ENCODE results near the gene MANBA.

MANBA gene

DNA sequence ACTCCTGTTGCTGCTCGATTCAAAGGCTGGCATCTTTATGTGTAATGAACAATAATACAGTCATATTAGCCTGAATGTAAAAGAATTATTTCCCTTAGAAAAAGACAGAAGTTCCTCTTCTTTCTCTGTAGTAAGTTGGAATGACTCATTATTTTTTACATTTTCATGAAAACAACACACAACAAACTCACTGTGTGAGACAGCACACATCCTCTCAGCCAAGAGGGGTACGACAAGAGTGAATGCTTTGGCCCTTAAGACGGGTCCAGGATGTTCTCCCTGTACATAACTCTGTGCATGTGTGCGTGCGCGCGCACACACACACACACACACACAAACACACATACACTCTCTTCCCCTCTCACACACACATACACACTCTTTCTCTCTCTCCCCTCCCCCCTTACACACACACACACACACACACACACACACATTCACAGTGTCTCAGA, 72.8 kb downstream of the MANBA start:
- ChIA-PET CTCF (no interaction called here), POLR2A (no interaction called here)
- WGBS (ENCODE audit: insufficient coverage): 96% methylated on average over 4 of the region's 7 CpGs
- peaks cover 0 to 9% (median 4%) of the 10 kb centered on the region in 4 experiments for H3K4me1 ChIP-seq (ENCODE audit: control extremely low read depth in 1 of 4, control insufficient read depth in 4 of 4, insufficient read depth in 4 of 4, low read length in 3 of 4)
- H3K9me3 ChIP-seq (ENCODE audit: control extremely low read depth in 1 of 5, control insufficient read depth in 4 of 5, insufficient read depth in 2 of 5, low read depth in 1 of 5, low read length in 4 of 5): peaks cover 0 to 3% (median 0%) of the 10 kb centered on the region in 5 experiments
- no peaks in the 10 kb centered on the region for H3K27me3 ChIP-seq (replicated peaks in 2 of 5; ENCODE audit: control insufficient read depth in 4 of 5, insufficient read depth in 5 of 5, low read length in 4 of 5)
- no peak overlapping the region for H3K27ac ChIP-seq (ENCODE audit: insufficient read depth in 1 of 2, low read depth in 1 of 2, low read length in 2 of 2, poor library complexity in 1 of 2, severe bottlenecking in 2 of 2)
- H3K4me3 ChIP-seq (ENCODE audit: control insufficient read depth in 1 of 7, extremely low read depth in 1 of 7, insufficient read depth in 4 of 7, low read depth in 2 of 7, low read length in 6 of 7): no peak overlapping the region
- H3K36me3 ChIP-seq (ENCODE audit: control insufficient read depth in 4 of 4, insufficient read depth in 4 of 4, low read length in 3 of 4): peaks cover 11 to 57% (median 36%) of the 10 kb centered on the region in 4 experiments
- DNase-seq: peak in 2 of 3 donors; percentile 43 to 58

DNA sequence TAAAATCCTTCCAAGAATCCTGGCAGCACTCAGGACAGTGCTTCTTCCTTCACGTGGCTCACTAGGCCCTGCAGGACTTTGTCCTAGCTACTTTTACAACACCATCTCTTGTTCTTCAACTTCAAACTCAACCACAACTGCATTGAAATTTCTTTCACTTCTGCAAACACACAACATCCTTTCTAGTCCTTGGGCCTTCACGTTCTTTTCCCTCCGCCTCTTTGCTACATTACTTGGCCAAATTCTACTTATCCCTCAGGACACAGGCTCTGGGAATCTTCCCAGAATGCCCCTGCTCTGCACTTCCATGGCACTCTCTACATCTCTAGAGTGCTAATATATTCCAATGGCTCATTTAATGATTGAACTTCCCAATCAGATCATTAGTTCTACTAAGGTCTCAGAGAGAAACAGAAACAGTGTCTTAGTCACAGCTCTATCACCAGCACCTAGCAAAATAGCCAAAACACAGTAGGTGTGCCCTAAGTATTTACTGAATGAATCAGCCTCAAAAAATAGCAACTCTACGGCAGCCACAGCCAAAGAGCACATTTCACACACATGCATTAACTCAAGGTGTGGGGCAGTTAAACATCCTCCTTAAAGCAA, 73.3 kb downstream of the MANBA start:
- no peak for DNase-seq
- Histone ChIP-seq H3K9me3 (ENCODE audit: control extremely low read depth in 1 of 5, control insufficient read depth in 4 of 5, insufficient read depth in 2 of 5, low read depth in 1 of 5, low read length in 4 of 5) (peaks cover 0 to 4% (median 0%) of the 10 kb centered on the region in 5 experiments), H3K36me3 (ENCODE audit: control insufficient read depth in 4 of 4, insufficient read depth in 4 of 4, low read length in 3 of 4) (peaks cover 16 to 62% (median 39%) of the 10 kb centered on the region in 4 experiments), H3K4me3 (ENCODE audit: control insufficient read depth in 1 of 7, extremely low read depth in 1 of 7, insufficient read depth in 4 of 7, low read depth in 2 of 7, low read length in 6 of 7) (no peak overlapping the region), H3K27ac (ENCODE audit: insufficient read depth in 1 of 2, low read depth in 1 of 2, low read length in 2 of 2, poor library complexity in 1 of 2, severe bottlenecking in 2 of 2) (no peak overlapping the region), H3K27me3 (replicated peaks in 2 of 5; ENCODE audit: control insufficient read depth in 4 of 5, insufficient read depth in 5 of 5, low read length in 4 of 5) (no peaks in the 10 kb centered on the region), H3K4me1 (ENCODE audit: control extremely low read depth in 1 of 4, control insufficient read depth in 4 of 4, insufficient read depth in 4 of 4, low read length in 3 of 4) (peaks cover 0 to 9% (median 4%) of the 10 kb centered on the region in 4 experiments)
- CTCF ChIA-PET: no interaction called here
- POLR2A ChIA-PET: no interaction called here
- 100% methylated on average over 3 of the region's 4 CpGs for WGBS (ENCODE audit: insufficient coverage)

DNA sequence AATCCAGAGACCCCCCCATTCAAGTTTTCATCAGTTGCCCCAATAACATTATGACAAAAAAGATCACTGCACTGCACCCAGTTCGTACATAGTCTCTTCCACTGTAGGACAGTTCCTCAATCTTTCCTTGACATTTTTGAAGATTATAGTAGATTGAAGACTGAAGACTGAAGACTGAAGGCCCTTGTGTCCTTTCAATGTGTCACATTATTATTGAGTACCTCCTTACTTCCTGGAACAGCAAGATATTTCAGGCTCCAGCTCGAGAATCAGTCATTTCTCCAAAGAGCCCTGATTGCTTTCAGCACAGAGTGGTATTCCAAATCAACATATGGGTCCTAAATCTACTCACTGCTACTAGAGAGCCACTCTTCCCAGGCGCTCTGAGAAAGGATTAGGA, 75.0 kb downstream of the MANBA start:
- ChIA-PET CTCF (interaction anchor here (1.2 kb wide), 1 partner anchor 9 kb away, joined by 3 read pairs; no protein-coding TSS in a partner anchor), POLR2A (no interaction called here)

DNA sequence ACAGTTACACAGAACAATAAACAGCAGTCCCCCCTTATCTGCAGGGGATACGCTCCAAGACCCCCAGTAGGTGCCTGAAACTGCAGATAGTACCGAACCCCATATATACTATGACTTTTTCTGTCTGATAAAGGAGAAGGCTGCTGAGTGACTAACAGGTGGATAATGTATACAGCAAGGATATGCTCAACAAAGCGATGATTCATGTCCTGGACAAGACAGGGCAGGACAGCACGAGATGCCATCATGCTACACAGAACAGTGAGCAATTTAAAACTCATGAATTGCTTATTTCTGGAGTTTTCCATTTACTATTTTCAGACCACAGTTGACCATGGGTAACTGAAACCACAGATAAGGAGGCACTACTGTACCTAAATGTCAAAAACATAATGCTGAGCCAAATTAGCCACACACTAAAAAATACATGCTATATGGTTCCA, 76.1 kb downstream of the MANBA start:
- H3K4me1 ChIP-seq (ENCODE audit: control extremely low read depth in 1 of 4, control insufficient read depth in 4 of 4, insufficient read depth in 4 of 4, low read length in 3 of 4): peaks cover 0 to 9% (median 4%) of the 10 kb centered on the region in 4 experiments
- H3K4me3 ChIP-seq (ENCODE audit: control insufficient read depth in 1 of 7, extremely low read depth in 1 of 7, insufficient read depth in 4 of 7, low read depth in 2 of 7, low read length in 6 of 7): no peak overlapping the region
- POLR2A ChIA-PET: no interaction called here
- peaks cover 0 to 4% (median 0%) of the 10 kb centered on the region in 5 experiments for H3K9me3 ChIP-seq (ENCODE audit: control extremely low read depth in 1 of 5, control insufficient read depth in 4 of 5, insufficient read depth in 2 of 5, low read depth in 1 of 5, low read length in 4 of 5)
- 89% methylated on average over 1 of the region's 4 CpGs for WGBS (ENCODE audit: insufficient coverage)
- peaks cover 17 to 71% (median 46%) of the 10 kb centered on the region in 4 experiments for H3K36me3 ChIP-seq (ENCODE audit: control insufficient read depth in 4 of 4, insufficient read depth in 4 of 4, low read length in 3 of 4)
- DNase-seq: peak in 2 of 3 donors; percentile 9 to 22
- no peaks in the 10 kb centered on the region for H3K27me3 ChIP-seq (replicated peaks in 2 of 5; ENCODE audit: control insufficient read depth in 4 of 5, insufficient read depth in 5 of 5, low read length in 4 of 5)
- CTCF ChIA-PET: no interaction called here
- H3K27ac ChIP-seq (ENCODE audit: insufficient read depth in 1 of 2, low read depth in 1 of 2, low read length in 2 of 2, poor library complexity in 1 of 2, severe bottlenecking in 2 of 2): no peak overlapping the region

More for the DNA sequence above, 75.0 kb downstream of the MANBA start:
- peaks cover 0 to 4% (median 0%) of the 10 kb centered on the region in 5 experiments for H3K9me3 ChIP-seq (ENCODE audit: control extremely low read depth in 1 of 5, control insufficient read depth in 4 of 5, insufficient read depth in 2 of 5, low read depth in 1 of 5, low read length in 4 of 5)
- H3K4me1 ChIP-seq (ENCODE audit: control extremely low read depth in 1 of 4, control insufficient read depth in 4 of 4, insufficient read depth in 4 of 4, low read length in 3 of 4): peaks cover 0 to 9% (median 4%) of the 10 kb centered on the region in 4 experiments
- H3K4me3 ChIP-seq (ENCODE audit: control insufficient read depth in 1 of 7, extremely low read depth in 1 of 7, insufficient read depth in 4 of 7, low read depth in 2 of 7, low read length in 6 of 7): no peak overlapping the region
- no peak for DNase-seq
- no peak overlapping the region for H3K27ac ChIP-seq (ENCODE audit: insufficient read depth in 1 of 2, low read depth in 1 of 2, low read length in 2 of 2, poor library complexity in 1 of 2, severe bottlenecking in 2 of 2)
- H3K36me3 ChIP-seq (ENCODE audit: control insufficient read depth in 4 of 4, insufficient read depth in 4 of 4, low read length in 3 of 4): peaks cover 20 to 70% (median 43%) of the 10 kb centered on the region in 4 experiments
- no peaks in the 10 kb centered on the region for H3K27me3 ChIP-seq (replicated peaks in 2 of 5; ENCODE audit: control insufficient read depth in 4 of 5, insufficient read depth in 5 of 5, low read length in 4 of 5)
- WGBS (ENCODE audit: insufficient coverage): 100% methylated on average over 1 of the region's 3 CpGs

DNA sequence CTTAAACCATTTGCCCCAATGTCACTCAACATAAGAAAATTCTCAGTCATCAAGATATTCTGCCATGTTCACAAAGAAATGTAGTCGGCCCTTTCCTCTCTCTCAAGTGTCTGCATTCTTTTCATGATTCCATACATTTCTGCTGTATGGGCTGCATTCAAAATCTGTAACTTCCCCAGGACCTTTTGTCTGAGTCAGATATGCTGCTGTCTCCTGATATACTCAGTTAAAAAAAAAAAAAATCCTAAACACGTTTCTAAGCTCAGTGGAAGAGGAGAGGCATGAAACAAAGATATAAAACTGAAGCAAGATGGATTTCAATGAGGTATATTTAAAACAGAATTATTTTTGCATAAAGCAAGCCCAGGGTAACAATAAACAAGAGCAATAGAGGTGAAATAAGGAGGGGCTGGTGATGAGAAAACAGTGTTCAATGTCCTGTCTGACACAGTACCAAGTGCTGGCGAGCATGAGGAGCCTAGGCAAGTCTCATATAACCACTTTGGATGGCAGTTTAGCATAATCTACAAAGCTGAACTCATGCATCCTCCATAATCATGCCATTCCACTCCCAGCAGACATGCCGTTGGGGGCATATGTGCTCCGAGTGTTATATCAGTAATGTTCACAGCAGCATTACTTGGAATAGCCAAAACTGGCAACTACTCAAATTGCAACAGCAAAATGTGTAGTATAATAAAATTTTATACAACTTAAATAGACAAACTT, 76.7 kb downstream of the MANBA start:
- H3K9me3 ChIP-seq (ENCODE audit: control extremely low read depth in 1 of 5, control insufficient read depth in 4 of 5, insufficient read depth in 2 of 5, low read depth in 1 of 5, low read length in 4 of 5): peaks cover 0 to 4% (median 0%) of the 10 kb centered on the region in 5 experiments
- POLR2A ChIA-PET: no interaction called here
- H3K27me3 ChIP-seq (replicated peaks in 2 of 5; ENCODE audit: control insufficient read depth in 4 of 5, insufficient read depth in 5 of 5, low read length in 4 of 5): no peaks in the 10 kb centered on the region
- no peak overlapping the region for H3K4me3 ChIP-seq (ENCODE audit: control insufficient read depth in 1 of 7, extremely low read depth in 1 of 7, insufficient read depth in 4 of 7, low read depth in 2 of 7, low read length in 6 of 7)
- CTCF ChIA-PET: no interaction called here
- peak in 1 of 3 donors; percentile 19 for DNase-seq
- peaks cover 17 to 73% (median 45%) of the 10 kb centered on the region in 4 experiments for H3K36me3 ChIP-seq (ENCODE audit: control insufficient read depth in 4 of 4, insufficient read depth in 4 of 4, low read length in 3 of 4)
- H3K4me1 ChIP-seq (ENCODE audit: control extremely low read depth in 1 of 4, control insufficient read depth in 4 of 4, insufficient read depth in 4 of 4, low read length in 3 of 4): peaks cover 0 to 9% (median 4%) of the 10 kb centered on the region in 4 experiments
- H3K27ac ChIP-seq (ENCODE audit: insufficient read depth in 1 of 2, low read depth in 1 of 2, low read length in 2 of 2, poor library complexity in 1 of 2, severe bottlenecking in 2 of 2): no peak overlapping the region
- WGBS (ENCODE audit: insufficient coverage): 92% methylated on average over 2 of the region's 5 CpGs

DNA sequence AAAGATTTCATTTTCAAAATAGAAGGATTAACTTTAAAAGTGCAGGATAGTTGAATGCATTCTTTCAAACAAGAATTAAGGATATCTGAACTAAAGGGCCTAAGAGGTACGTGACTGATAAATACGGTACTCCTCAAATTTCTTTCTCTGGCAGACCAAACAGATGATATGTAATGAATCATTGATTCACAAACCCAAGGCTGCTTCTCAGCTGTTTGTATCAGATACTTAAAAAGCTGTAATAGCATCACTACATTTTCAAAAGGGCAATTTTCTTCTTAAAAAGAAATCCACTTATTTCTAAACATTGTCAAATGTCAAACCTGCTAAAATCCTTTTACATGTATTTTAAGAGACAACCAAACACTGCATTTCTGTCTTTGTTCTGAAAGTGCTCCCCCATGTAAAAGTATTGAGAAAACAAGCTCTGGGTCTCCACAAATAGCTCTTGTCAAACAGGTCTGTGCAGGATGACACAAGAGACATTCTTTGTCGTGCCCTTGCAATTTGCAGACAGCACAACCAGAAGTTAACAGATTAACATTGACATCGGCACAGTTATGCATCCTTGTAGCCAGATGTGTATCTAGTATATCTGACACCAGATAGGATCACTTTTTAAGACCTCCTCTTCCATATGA, 82.0 kb downstream of the MANBA start:
- Histone ChIP-seq H3K27ac (ENCODE audit: insufficient read depth in 1 of 2, low read depth in 1 of 2, low read length in 2 of 2, poor library complexity in 1 of 2, severe bottlenecking in 2 of 2) (no peak overlapping the region), H3K27me3 (replicated peaks in 2 of 5; ENCODE audit: control insufficient read depth in 4 of 5, insufficient read depth in 5 of 5, low read length in 4 of 5) (no peaks in the 10 kb centered on the region), H3K4me1 (ENCODE audit: control extremely low read depth in 1 of 4, control insufficient read depth in 4 of 4, insufficient read depth in 4 of 4, low read length in 3 of 4) (no peaks in the 10 kb centered on the region), H3K36me3 (ENCODE audit: control insufficient read depth in 4 of 4, insufficient read depth in 4 of 4, low read length in 3 of 4) (peaks cover 9 to 44% (median 34%) of the 10 kb centered on the region in 4 experiments), H3K4me3 (ENCODE audit: control insufficient read depth in 1 of 7, extremely low read depth in 1 of 7, insufficient read depth in 4 of 7, low read depth in 2 of 7, low read length in 6 of 7) (no peak overlapping the region), H3K9me3 (ENCODE audit: control extremely low read depth in 1 of 5, control insufficient read depth in 4 of 5, insufficient read depth in 2 of 5, low read depth in 1 of 5, low read length in 4 of 5) (peaks cover 0 to 4% (median 0%) of the 10 kb centered on the region in 5 experiments)
- ChIA-PET POLR2A (no interaction called here), CTCF (no interaction called here)
- 95% methylated on average over 3 of the region's 4 CpGs for WGBS (ENCODE audit: insufficient coverage)
- no peak for DNase-seq
